ENCODE data around the gene PHAF1.

The PHAF1 gene

DNA sequence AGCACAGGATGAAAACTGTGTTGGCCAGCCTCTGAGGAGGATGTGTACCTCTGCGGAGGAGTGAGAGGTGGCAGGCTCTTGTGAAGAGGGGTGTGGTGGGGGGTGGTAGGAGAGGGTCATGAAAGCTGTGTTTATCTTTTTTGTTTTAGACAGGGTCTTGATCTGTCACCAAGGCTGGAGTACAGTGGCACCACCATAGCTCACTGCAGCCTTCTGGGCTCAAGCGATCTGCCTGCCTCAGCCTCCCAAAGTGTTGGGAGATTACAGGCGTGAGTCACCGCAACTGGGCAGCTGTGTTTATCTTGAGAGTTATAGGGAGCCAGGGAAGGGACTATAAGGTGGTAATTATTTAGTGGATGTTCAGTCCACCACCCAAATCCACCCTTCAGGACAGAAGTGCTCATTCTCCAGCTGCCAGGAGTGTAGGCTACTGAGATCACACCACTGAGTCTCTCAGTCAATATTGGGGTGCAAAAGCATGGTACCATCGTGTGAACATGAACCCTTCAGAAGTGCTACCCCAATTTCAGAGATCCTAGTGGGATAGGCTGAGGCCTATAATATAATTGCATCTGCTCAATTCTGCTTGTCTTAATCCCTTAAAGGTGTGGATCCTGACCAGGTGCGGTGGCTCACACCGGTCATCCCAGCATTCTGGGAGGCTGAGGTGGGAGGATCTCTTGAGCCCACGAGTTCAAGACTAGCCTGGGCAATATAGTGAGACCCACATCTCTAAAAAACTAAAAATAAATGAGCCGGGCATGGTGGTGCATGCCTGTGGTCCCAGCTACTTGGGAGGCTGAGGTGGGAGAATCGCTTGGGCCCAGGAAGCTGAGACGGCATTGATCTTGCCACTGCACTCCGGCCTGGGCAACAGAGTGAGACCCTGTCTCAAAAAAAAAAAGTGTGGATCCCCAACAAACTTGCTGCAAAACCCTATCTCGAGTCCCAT lies 81.0 kb downstream of the PHAF1 start:
- no peak for DNase-seq
- peaks cover 27% of the 10 kb centered on the region for H3K27me3 Mint-ChIP-seq (ENCODE audit: low read depth, poor library complexity)

DNA sequence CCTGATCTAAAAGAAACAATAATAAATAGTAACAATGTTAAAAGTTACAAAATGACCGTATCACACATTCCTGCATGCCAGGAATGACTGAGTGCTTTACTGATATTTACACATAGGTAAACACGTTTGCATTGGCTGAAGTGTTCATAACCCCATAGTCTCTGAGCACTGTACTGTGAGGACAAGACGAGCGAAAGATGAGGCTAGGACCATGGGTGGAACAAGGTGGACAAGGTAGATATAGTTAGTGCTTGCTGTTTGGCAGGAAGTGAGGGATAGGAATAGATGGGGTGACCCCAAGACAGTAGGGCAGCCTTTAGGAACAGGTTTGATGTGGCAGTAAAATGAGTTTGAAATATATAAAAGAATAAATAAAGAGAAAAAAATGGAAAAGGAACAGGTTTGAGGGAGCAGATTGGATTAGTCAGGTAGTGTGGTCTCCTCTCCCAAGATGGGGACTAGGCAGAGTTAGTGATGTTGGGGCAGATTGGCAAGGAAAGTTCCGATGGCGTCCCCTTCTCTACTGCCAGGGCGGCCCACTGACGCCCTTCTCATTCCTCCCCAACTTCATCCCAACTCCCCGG lies 81.8 kb downstream of the PHAF1 start:
- H3K4me1 Mint-ChIP-seq, result peaks cover 37% of the 10 kb centered on the region
- peaks cover 19% of the 10 kb centered on the region for H3K27me3 Mint-ChIP-seq (ENCODE audit: low read depth, poor library complexity)
- TF ChIP-seq, protein P1, sequence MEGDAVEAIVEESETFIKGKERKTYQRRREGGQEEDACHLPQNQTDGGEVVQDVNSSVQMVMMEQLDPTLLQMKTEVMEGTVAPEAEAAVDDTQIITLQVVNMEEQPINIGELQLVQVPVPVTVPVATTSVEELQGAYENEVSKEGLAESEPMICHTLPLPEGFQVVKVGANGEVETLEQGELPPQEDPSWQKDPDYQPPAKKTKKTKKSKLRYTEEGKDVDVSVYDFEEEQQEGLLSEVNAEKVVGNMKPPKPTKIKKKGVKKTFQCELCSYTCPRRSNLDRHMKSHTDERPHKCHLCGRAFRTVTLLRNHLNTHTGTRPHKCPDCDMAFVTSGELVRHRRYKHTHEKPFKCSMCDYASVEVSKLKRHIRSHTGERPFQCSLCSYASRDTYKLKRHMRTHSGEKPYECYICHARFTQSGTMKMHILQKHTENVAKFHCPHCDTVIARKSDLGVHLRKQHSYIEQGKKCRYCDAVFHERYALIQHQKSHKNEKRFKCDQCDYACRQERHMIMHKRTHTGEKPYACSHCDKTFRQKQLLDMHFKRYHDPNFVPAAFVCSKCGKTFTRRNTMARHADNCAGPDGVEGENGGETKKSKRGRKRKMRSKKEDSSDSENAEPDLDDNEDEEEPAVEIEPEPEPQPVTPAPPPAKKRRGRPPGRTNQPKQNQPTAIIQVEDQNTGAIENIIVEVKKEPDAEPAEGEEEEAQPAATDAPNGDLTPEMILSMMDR (IDR thresholded peaks at IDR 0.05), result no peak
- H3K27ac Mint-ChIP-seq, result no peak overlapping the region
- peaks cover 25% of the 10 kb centered on the region for H3K36me3 Mint-ChIP-seq (ENCODE audit: low read depth)
- no peaks in the 10 kb centered on the region for H3K9me3 Mint-ChIP-seq
- peak overlapping the region; percentile 92 for H3K4me3 Mint-ChIP-seq
- DNase-seq, result no peak

More for the DNA sequence above, 81.0 kb downstream of the PHAF1 start:
- TF ChIP-seq, protein P1 (IDR thresholded peaks at IDR 0.05), result no peak
- Mint-ChIP-seq H3K4me3 (peak overlapping the region; percentile 92), H3K36me3 (ENCODE audit: low read depth) (peaks cover 18% of the 10 kb centered on the region), H3K4me1 (peaks cover 38% of the 10 kb centered on the region), H3K27ac (no peak overlapping the region), H3K9me3 (no peaks in the 10 kb centered on the region)

DNA sequence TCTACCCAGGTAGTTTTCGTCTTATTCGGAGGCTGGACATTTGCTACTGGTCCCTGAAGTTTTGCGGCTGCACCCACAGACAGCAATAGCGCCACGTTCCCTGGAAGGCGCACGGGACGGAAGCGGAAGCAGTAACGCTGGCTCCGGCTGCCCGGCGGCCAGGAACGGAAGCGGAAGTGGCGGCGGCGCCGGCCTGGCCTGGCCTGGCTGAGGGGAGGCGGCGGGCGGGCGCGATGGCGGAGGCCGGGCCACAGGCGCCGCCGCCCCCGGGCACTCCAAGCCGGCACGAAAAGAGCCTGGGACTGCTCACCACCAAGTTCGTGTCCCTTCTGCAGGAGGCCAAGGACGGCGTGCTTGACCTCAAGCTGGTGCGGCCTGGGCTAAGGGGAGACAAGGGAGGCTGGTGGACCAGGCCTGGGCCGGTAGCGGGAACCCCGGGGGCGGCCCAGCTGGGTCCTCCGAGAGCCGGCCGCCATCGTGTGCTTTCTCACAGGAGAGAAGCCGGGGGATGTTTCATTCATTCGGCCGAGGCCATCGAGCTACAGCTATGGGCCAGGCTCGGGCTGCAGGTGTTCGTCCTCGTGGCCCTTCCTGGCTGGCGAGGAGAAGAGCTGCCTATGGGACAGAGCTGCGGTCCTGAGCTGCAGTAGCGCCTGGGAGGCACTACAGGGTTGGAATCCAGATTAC lies 82.4 kb downstream of the PHAF1 start, which contains the start of gene E2F4:
E2F4 (plus strand) TSS at position 161 of the 687 bp plus-strand sequence; CDS start at position 234, 73 bp downstream.
- TF ChIP-seq, protein P1 (IDR thresholded peaks at IDR 0.05), result no peak
- Mint-ChIP-seq H3K9me3 (no peaks in the 10 kb centered on the region), H3K27me3 (ENCODE audit: low read depth, poor library complexity) (peaks cover 16% of the 10 kb centered on the region), H3K4me1 (peaks cover 37% of the 10 kb centered on the region), H3K4me3 (peak within 1 kb of the TSS; percentile 92), H3K36me3 (ENCODE audit: low read depth) (peaks cover 31% of the 10 kb centered on the region), H3K27ac (peak within 1 kb of the TSS; percentile 77)
- DNase-seq, result peak; percentile 88

DNA sequence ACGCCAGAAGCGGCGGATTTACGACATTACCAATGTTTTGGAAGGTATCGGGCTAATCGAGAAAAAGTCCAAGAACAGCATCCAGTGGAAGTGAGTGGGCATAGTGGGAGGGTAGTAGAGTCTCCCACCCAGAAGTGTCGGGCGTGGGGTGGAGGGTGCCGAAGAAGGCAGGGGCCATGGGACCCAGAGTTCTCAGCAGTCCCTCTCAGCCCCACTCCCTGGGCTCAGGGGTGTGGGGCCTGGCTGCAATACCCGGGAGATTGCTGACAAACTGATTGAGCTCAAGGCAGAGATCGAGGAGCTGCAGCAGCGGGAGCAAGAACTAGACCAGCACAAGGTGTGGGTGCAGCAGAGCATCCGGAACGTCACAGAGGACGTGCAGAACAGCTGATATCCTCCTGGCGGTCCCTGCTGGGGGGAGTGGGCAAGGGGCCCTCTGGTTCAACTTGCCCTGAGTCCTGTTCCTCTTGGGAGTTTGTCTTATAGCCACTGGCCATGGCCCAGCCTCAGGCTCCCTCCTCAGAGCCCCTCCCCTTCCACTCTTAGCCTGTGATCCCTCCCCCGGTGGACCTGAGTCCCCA lies 83.1 kb downstream of the PHAF1 start:
- Mint-ChIP-seq H3K27me3 (ENCODE audit: low read depth, poor library complexity) (peaks cover 18% of the 10 kb centered on the region), H3K4me1 (peaks cover 37% of the 10 kb centered on the region), H3K27ac (peak overlapping the region; percentile 77), H3K9me3 (no peaks in the 10 kb centered on the region), H3K36me3 (ENCODE audit: low read depth) (peaks cover 31% of the 10 kb centered on the region), H3K4me3 (peak overlapping the region; percentile 92)
- TF ChIP-seq, protein P1 (IDR thresholded peaks at IDR 0.05), result no peak
- DNase-seq, result no peak

DNA sequence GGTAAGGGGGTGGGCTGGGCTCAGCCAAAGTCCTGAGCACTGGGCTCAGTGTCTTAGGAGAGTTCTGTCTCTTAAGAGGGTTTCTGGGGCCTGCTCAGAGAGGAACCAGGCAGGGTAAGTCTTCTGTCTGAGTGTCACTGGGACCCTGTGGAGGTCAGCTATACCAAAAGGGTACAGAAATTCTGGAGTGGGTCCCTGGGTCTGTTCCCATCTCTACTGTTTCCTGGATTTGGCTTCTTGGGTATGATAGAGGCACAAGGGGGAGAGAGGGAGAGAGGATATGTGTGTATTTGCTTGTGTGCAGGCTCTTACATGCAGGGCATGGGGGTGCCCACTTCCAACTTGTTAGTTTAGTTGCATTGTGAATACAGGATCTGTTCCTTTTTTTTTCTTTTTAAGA lies 83.8 kb downstream of the PHAF1 start:
- TF ChIP-seq, protein P1 (IDR thresholded peaks at IDR 0.05), result no peak
- no peak for DNase-seq
- H3K9me3 Mint-ChIP-seq, result no peaks in the 10 kb centered on the region

More for the DNA sequence above, 83.8 kb downstream of the PHAF1 start:
- Mint-ChIP-seq H3K4me3 (peak overlapping the region; percentile 92), H3K27ac (peak overlapping the region; percentile 51), H3K27me3 (ENCODE audit: low read depth, poor library complexity) (peaks cover 13% of the 10 kb centered on the region), H3K36me3 (ENCODE audit: low read depth) (peaks cover 37% of the 10 kb centered on the region), H3K4me1 (peaks cover 37% of the 10 kb centered on the region)
